Lower lobe of right lung (tissue), 2 donors: ENCODE measurements around the gene COX5B. TPM values are rescaled to one million over a fixed set of nuclear protein-coding genes. Genes with fewer than 3 reads are reported as not detected.
"Not testable (repeated sequence)": the region's sequence is repeated elsewhere in the genome, so short reads cannot be mapped to it uniquely, and the experiment has no call there.

ENCODE experiments used
- ATAC-seq, 2 donors: fragments of 200-7000 bp; cut with Tn5 transposase; one replicate each; pipeline ENCODE4 v1.9.1; 2020 to 2022; ENCODE audit warnings: mild to moderate bottlenecking in 2 of 2, moderate library complexity in 2 of 2
- DNase-seq: peaks from one replicate; pipeline ENCODE4 v3.0.0-alpha.2; 2020
- H3K27ac ChIP-seq: fragments of 200-600 bp; one replicate; pipeline ENCODE4 v1.8.0; 2022
- H3K27me3 ChIP-seq: fragments of 200-600 bp; one replicate; pipeline ENCODE4 v1.8.0; 2022; ENCODE audit warnings: low read depth
- H3K36me3 ChIP-seq: fragments of 200-600 bp; one replicate; pipeline ENCODE4 v1.8.0; 2022; ENCODE audit warnings: mild to moderate bottlenecking
- H3K4me1 ChIP-seq: fragments of 200-600 bp; one replicate; pipeline ENCODE4 v1.8.0; 2022
- H3K4me3 ChIP-seq: fragments of 200-600 bp; one replicate; pipeline ENCODE4 v1.8.0; 2022; ENCODE audit warnings: mild to moderate bottlenecking
- H3K9me3 ChIP-seq: fragments of 200-600 bp; one replicate; pipeline ENCODE4 v1.8.0; 2022
- CTCF ChIP-seq: fragments of 200-600 bp; IDR thresholded peaks from one replicate; pipeline ENCODE4 v1.8.0; 2022; ENCODE audit warnings: antibody characterized with exemption, mild to moderate bottlenecking
- intact Hi-C: fragments of 100-400 bp; cut with DNase I; formaldehyde crosslinking; loops from one replicate; pipeline ENCODE4 v1.11.0; 2022
- long read RNA-seq: library from polyadenylated mRNA; unstranded; transcript quantifications from one replicate; pipeline ENCODE4 v2.0.0, GENCODE V29; 2021
- total RNA-seq: library from RNA; stranded (reverse); fragmentation: NEBNext Ultra II Directional; extraction: Animal tissue kit (Norgen Biotek cat#: 25700); gene quantifications from one replicate; pipeline ENCODE4 v1.2.1, GENCODE V29; 2021
- donor health status: DM: no; HTN: yes; CAD: no; lungs with severe emphysema.

The COX5B gene, protein sequence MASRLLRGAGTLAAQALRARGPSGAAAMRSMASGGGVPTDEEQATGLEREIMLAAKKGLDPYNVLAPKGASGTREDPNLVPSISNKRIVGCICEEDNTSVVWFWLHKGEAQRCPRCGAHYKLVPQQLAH
- total RNA-seq, result 164 TPM
- long read RNA-seq, transcript COX5B-201 (4 exons, 712 nt), result major isoform, 75 of 83 reads
- long read RNA-seq, partial matches to known transcripts, result 4 of 83 reads
- long read RNA-seq, other reads (novel, unspliced or antisense), result 4 of 83 reads

DNA sequence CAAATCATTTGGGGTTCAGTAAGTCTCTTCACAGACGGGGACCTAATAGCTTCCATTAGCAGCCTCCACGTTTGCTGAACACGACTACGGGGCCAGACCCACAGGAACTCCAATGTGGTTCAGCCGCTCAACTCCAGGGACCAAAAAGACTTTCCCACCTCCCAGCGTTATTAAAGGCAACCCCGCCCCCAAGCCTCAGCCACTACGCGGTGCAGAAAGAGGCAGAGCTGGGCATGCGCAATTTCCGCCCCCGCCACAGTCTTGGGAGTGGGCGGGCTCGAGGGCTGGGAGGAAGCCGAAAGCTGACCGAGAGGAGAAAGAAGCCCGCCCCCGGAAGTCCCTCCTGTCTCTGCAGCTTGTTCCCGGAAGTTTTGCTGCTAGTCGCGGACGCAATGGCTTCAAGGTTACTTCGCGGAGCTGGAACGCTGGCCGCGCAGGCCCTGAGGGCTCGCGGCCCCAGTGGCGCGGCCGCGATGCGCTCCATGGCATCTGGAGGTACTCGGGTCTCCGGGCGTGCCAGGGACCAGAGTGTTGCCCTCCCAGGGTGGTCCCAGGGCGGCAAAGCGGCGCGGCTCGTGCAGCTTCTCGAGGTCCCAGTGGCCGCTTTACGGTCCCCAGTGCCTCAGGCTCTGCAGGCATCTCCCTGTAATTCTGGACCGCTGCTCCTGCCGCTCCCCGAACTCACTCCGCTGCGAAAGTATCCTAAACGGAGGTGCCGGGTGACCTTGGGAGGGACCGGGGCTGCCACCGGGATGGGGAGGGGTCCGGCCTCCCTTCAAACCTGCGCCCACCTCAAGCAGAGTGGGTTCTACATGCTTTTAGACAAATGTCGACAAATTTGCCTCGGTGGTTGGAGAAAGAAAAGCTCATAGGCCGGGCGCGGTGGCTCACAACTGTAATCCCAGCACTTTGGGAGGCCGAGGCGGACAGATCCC, at the start of gene COX5B:
COX5B (plus strand) TSS at position 368 of the 935 bp plus-strand sequence; CDS start at position 393, 25 bp downstream.
- no peaks in the 10 kb centered on the region for H3K9me3 ChIP-seq
- H3K27me3 ChIP-seq, result no peaks in the 10 kb centered on the region
- ATAC-seq (peak; percentile 100), DNase-seq (peak; percentile 100)
- H3K27ac ChIP-seq, result peak within 1 kb of the TSS; percentile 93
- H3K4me3 ChIP-seq, result peak within 1 kb of the TSS; percentile 81
- intact Hi-C loops, result no loop called here
- H3K4me1 ChIP-seq, result peaks cover 19% of the 10 kb centered on the region
- no peak for TF ChIP-seq CTCF
- H3K36me3 ChIP-seq, result peaks cover 39% of the 10 kb centered on the region

GRCh38 chr2:97596180-97596579, 49.7 kb upstream of the COX5B start:
- ATAC-seq, H3K27me3 ChIP-seq, H3K4me1 ChIP-seq, DNase-seq, H3K4me3 ChIP-seq, H3K27ac ChIP-seq, H3K36me3 ChIP-seq, intact Hi-C loops, H3K9me3 ChIP-seq: not testable (repeated sequence)

DNA sequence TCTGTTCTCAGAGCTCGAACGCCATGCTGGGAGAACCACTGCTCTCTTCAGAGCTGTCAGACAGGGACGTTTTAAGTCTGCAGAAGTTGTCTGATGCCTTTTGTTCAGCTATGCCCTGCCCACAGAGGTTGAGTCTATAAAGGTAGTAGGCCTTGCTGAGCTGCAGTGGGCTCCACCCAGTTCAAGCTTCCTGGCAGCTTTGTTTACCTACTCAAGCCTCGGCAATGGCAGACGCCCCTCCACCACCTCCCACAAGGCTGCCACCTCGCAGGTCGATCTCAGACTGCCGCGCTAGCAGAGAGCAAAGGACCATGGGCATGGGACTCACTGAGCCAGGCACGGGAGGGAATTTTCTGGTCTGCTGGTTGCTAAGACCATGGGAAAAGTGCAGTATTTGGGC, 44.3 kb upstream of the COX5B start:
- ATAC-seq, H3K27ac ChIP-seq, H3K36me3 ChIP-seq, H3K4me3 ChIP-seq, DNase-seq, intact Hi-C loops, H3K4me1 ChIP-seq, H3K9me3 ChIP-seq, H3K27me3 ChIP-seq: not testable (repeated sequence)

- ATAC-seq, H3K4me1 ChIP-seq, intact Hi-C loops: not testable (repeated sequence)
These were observed 40.8 kb upstream of the COX5B start for GRCh38 chr2:97605109-97605508.

DNA sequence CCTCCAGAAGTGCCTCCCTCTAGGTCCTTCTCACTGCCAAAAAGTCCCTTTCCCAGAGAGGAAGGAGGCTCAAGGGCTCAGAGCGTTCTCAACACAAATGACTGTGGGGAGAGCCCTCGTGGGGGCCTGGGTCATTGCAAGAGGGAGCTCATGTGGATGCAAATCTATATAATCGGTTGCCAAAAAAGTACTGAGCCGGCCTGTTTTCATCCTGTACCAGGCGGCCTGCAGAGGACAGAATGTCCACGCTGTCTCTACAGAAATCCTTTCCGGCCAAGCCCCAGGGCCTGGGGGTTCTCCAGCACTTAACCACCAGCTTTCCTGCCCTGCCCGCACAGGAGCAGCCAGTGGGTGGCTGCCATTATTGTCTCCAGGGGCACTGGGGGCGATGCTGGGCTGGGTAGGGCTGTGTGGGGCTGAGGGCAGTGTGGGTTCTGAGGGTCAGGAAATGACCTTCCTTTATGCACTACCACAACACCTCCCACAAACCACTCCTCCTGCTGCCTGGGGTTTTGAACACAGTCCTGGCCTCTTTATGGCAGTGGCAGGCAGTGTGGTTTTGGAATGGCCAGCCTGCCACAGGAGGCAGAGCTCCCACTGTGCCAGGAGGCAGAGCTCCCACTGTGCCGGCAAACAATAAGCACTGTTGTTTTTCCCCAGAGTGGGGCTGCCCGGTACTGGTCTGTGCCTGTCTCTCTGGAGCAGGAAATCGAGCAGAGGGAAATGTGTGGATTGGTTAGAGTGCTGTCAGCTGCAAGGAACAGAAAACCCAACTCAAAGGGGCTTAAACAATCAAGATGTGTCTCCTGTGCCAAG, 40.1 kb upstream of the COX5B start:
- H3K9me3 ChIP-seq, DNase-seq, H3K4me3 ChIP-seq, H3K27ac ChIP-seq, intact Hi-C loops, H3K4me1 ChIP-seq, H3K36me3 ChIP-seq, H3K27me3 ChIP-seq: not testable (repeated sequence)
- ATAC-seq, result peak; percentile 23 to 33

More at GRCh38 chr2:97605109-97605508, 40.8 kb upstream of the COX5B start:
- not testable (repeated sequence) for H3K27me3 ChIP-seq, DNase-seq, H3K4me3 ChIP-seq, H3K27ac ChIP-seq, H3K36me3 ChIP-seq, H3K9me3 ChIP-seq

GRCh38 chr2:97608745-97609144, 37.1 kb upstream of the COX5B start:
- H3K4me3 ChIP-seq, H3K9me3 ChIP-seq, ATAC-seq, H3K4me1 ChIP-seq, DNase-seq, intact Hi-C loops, H3K27ac ChIP-seq, H3K36me3 ChIP-seq, H3K27me3 ChIP-seq: not testable (repeated sequence)

GRCh38 chr2:97611895-97612294, 34.0 kb upstream of the COX5B start:
- H3K9me3 ChIP-seq, H3K4me1 ChIP-seq, intact Hi-C loops, H3K27me3 ChIP-seq, ATAC-seq, DNase-seq, H3K4me3 ChIP-seq, H3K27ac ChIP-seq, H3K36me3 ChIP-seq: not testable (repeated sequence)

DNA sequence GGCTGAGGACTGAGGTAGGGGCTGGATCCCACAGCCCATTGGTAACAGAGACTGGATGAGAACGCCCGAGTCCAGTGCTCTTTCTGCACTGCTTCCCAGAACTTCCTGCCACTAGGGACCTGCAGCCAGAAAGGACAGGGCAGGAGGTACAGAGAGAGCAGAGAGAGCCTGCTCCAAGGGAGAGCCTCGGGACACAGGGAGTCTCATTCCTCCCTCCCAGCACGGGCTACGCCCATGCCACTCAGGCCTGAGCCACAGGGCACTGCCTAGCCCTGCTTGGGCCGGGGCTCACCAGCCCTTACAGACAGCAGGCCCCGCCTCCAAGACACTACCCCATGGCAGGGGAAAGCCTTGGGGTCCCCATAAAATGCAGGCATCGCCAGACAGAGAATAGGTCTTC, 30.1 kb upstream of the COX5B start:
- H3K4me3 ChIP-seq, H3K27ac ChIP-seq, H3K9me3 ChIP-seq, H3K4me1 ChIP-seq, DNase-seq, H3K36me3 ChIP-seq, intact Hi-C loops, H3K27me3 ChIP-seq: not testable (repeated sequence)
- ATAC-seq, result peak in 1 of 2 donors; percentile 37
